NCI-H1105 treated with DMSO at 0.1 percent for 48 hours (cell line): ENCODE data around the gene CDR2.

Experiments
- DNase-seq: peaks from one replicate; lab custom pipeline; 2025; lab: John Stamatoyannopoulos, UW

The CDR2 gene

GRCh38 chr16:22324787-22325597 lies 49.4 kb downstream of the CDR2 start:
- DNase-seq, result no peak

DNA sequence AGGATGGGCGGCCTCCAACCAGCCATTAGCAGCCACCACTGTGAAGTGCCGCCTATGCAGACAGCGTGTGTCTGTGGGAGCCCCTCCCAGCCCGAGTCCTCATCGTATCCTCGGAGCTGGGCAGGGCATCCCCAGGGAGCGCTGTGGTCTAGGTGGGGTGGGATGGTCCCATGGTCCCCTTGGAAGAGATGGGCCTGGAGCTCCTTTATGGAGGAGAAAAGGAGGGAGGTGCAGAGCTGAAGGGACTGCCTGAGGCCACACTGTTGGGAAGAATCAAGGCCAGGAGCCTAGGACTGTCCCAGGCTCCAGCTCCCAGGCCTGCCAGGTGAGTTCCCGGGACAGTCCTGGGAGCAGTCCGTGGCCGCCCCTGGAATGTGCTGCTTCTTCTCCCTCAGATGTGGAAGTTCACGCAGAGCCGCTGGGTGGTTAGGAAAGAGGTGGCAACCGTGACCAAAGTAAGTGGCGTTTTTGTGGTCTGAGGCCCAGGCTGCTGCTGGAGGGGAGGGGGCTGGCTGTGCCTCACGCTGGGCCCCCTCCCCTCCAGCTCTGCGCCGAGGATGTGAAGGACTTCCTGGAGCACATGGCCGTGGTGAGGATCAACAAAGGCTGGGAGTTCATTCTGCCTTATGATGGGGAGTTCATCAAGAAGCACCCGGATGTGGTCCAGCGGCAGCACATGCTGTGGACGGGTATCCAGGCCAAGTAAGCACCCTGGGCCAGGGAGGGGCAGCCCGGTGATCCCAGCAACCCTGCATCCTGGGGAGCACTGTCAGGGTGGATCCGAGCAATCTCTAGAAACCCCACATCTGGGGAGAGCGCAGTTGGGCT lies 50.2 kb downstream of the CDR2 start:
- DNase-seq, result no peak

DNA sequence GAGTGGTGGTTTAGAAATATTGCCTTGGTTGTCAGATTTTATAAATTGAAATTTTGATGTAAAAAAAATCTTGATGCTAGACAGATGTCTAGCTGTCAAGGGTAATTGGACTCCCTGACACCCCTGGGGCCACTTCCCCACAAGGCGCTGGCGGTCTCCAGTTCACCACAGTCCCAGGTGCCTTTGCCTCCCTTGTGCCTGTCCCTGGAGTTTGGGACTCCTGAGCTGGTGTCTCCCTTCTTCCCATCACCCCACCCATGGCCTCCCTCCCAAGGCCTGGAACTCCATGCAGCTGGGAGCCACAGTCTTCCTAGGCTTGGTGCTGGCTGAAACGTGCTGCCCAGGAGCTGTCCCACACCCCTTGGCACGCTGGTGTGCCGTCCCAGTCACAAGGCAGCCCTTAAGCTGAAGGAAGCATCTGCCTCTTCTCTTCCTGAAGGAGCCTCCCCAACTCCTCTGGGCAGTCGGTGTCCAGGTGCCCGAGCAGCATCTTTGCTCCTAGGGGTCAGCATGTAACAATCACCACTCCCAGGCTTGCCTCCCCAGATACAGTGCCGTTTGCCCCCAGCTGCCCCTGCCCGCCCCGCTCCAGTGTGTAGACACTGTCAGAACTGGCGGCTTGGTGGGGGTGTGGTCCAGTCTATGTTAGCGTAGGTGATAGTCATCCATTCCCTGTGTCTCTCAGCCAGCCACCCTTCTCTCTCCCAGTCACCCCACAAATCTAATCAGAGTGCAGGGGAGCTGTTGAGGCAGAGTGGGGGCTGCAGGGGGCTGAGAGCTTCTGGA lies 51.1 kb downstream of the CDR2 start:
- no peak for DNase-seq

DNA sequence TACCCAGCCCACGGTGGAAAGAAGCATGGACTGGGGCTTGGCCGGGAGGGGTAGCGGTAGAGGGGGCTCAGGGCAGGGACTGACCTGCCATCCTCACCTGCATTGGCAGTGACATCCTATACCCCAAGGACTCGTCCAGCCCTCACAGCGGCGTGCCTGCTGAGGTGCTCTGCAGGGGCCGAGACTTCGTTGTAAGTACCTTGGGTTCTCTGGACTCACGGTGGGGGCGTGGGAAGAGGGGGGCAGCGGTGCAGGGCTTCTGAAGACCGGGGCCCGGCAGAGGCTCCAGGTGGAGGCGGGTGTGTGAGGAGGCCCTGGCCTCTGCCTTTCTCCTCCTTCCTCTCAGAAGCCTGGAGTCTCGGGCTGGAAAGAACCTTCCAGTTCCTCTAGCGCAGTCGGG lies 51.7 kb downstream of the CDR2 start:
- DNase-seq, result no peak

DNA sequence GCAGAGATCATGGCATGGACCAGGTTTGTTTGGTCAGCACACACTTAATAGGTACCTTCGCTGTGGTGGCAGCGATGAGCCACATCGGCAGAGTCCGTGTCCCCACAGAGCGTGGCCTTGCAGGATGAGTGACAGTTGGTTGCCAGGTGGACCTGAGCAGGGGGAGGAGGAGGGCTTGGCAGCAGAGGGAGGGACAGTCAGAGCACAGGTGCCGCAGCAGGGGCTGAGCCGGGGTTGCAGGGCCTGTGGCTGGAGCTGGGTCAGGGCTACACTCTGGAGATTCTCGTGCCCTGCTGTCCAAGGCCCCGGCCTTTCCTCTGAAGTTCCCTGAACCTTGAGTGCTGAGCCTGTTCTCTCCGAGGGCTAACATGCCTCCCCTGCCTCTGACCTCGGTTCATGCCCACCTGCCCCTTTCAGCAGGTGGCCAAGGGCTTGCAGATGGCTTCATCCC lies 52.4 kb downstream of the CDR2 start:
- DNase-seq, result no peak

- DNase-seq, result peak; percentile 69
Measured at GRCh38 chr16:22321340-22322001, 52.9 kb downstream of the CDR2 start.

GRCh38 chr16:22320572-22321339 lies 53.7 kb downstream of the CDR2 start:
- no peak for DNase-seq

DNA sequence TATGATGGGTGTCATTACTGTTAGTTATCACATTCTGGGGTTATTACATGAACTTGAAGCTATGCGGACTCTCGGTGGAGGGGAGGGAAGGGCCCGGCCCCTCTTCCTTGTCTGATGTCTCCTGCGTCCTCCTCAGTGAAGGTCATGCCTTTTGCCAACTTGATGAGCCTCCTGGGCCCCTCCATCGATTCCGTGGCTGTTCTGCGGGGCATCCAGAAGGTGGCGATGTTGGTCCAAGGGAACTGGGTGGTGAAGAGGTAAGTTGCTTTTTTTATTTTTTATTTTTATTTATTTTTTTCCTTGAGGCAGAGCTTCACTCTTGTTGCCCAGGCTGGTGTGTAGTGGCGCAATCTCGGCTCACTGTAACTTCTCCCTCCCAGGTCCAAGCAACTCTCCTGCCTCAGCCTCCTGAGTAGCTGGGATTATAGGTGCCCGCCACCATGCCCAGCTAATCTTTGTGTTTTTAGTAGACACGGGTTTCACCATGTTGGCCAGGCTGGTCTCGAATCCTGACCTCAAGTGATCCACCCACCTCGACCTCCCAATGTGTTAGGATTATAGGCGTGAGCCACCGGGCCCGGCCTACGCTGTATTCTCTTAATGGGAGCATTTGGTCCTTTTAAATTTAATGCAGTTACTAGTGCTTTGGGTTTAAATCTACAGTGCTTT lies 55.6 kb downstream of the CDR2 start:
- DNase-seq, result no peak

DNA sequence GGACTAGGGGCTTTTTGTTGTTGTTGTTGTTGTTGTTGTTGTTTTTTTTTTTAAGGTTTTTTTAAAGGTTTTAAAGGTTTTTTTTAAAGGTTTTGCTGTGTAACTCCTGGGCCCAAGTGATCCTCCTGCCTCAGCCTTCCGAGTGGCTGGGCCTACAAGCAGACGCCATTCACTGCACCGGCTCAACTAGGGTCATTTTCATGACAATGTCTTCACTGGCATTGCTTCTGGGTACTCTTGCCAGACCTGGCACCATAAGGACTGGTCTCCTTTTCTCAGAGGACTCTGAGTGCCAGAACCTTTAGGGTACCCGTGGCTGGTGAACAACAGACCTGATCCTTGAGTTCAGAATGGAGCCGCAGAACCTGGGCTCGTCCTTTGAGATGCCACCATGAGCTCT lies 56.8 kb downstream of the CDR2 start:
- DNase-seq, result no peak

- no peak for DNase-seq
Measured at GRCh38 chr16:22317001-22317530, 57.4 kb downstream of the CDR2 start.

DNA sequence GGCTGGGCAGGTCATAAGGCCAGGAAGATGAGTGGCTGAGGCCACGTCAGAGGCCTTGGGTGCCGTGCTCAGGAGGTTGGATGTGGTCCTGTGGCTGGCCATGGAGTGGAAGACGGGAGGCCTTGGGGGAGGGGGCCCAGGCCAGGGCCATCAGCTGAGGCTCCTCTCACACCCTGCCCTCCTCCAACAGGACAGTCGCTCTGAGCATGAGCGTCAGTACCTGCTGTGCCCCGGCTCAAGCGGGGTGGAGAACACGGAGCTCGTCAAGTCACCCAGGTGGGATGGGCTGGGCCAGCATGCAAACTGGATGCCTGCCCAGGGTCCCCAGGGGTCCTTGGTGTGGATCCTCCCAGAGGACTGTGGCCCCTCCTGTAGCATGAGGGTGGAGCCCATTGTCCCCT lies 58.0 kb downstream of the CDR2 start:
- DNase-seq, result no peak

- DNase-seq, result no peak
Measured at GRCh38 chr16:22315979-22316378, 58.4 kb downstream of the CDR2 start.

GRCh38 chr16:22314661-22315626 lies 59.5 kb downstream of the CDR2 start:
- no peak for DNase-seq

GRCh38 chr16:22313876-22314470 lies 60.4 kb downstream of the CDR2 start:
- no peak for DNase-seq

DNA sequence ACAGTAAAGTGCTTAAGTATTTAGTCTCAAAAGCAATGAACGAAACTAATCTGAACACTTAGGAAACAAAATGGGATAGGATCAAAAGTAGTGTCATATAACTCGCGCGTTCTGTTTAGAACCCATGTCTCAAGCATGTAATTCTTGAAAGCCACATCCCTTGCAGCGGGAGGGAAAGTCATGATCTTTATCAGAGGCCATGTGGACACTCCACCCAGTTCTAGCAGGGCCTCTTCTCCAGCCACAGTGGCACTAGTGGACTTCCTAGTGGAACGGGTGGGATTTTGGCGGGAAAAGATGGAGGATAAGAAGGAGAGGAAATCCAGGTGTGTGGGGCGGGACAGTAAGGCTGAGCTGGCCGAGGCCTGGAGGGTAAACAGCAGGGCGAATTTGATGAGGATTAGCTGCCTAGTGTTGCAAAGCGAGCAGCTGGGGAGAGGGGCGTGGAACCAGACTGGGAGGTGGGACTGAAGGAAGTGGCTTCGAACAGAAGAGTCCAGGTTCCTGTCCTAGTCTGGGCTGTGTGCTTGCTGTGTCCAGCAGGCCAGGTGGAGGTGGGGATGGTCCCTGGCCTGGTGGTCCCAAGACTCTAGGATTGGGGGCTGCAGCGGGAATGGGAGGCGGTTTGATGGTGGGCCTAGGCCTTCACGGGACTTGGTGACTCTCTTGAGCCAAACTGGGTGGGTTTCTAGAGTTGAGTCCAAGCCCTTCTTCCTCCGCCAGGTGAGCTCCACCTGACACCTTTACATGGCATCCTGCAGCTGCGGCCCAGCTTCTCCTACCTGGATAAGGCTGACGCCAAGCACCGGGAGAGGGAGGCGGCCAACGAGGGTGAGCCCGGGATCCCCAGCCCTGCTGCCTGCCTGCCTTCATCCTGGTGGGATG lies 61.3 kb downstream of the CDR2 start:
- DNase-seq, result no peak

DNA sequence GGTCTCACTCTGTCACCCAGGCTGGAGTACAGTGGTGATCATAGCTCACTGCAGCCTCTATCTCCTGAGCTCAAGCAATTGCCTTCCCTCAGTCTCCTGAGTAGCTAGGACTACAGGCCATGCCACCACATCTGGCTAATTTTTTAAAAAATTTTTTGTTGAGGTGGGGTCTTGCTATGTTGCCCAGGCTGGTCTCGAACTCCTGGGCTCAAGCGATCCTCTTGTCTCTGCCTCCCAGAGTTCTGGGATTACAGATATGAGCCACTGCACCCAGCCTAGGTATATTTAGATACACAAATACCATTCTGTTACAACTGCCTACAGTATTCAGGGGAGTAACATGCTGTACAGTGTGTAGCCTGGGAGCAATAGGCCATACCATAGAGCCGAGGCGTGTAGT lies 62.9 kb downstream of the CDR2 start:
- no peak for DNase-seq

- no peak for DNase-seq
Measured at GRCh38 chr16:22308824-22309520, 65.4 kb downstream of the CDR2 start.
